ENCODE results near the gene FARP2.

GRCh38 chr2:241511091-241511741, 155.1 kb downstream of the FARP2 start:
- no peak for TF ChIP-seq YY1 (IDR thresholded peaks at IDR 0.05; ENCODE audit: insufficient read depth, insufficient read length)
- TF ChIP-seq SUZ12 (IDR thresholded peaks at IDR 0.05; ENCODE audit: extremely low read depth, insufficient read depth, insufficient read length), result no peak
- no peak for TF ChIP-seq ZNF274 (IDR thresholded peaks at IDR 0.05; ENCODE audit: low read depth, low read length)

All from NT2/D1 (cell line).